Gastrocnemius medialis (tissue), 4 donors: Measurements from ENCODE around the gene SMG5. TPM values are rescaled to one million over a fixed set of nuclear protein-coding genes. Genes with fewer than 3 reads are reported as not detected.

Source experiments
- ATAC-seq, 2 donors: fragments of 150-250 bp; one replicate each; pipeline ENCODE4 v1.9.1; 2016
- DNase-seq, 2 donors: peaks; one replicate each; pipeline ENCODE4 v3.0.0-alpha.2; 2019
- H3K27ac ChIP-seq, 4 donors: fragments of 200-600 bp; sonication (generic); 1 replicate in 1 of 4; 2 replicates in 3 of 4; pipeline ENCODE4 v1.5.1; 2016 to 2018; ENCODE audit warnings: mild to moderate bottlenecking in 2 of 4, moderate library complexity in 1 of 4
- H3K27me3 ChIP-seq, 3 donors: fragments of 200-600 bp; sonication (generic) in 2 of 3; 1 replicate in 1 of 3; 2 replicates in 2 of 3; pipeline versions ENCODE4 v1.5.1 to v1.6.0; 2016 to 2019; ENCODE audit warnings: mild to moderate bottlenecking in 1 of 3, moderate library complexity in 1 of 3
- H3K36me3 ChIP-seq, 2 donors: fragments of 200-600 bp; sonication (generic) in 1 of 2; one replicate each; pipeline ENCODE4 v1.5.1; 2017 to 2018
- H3K4me1 ChIP-seq, 2 donors: fragments of 200-600 bp; sonication (generic) in 1 of 2; one replicate each; pipeline ENCODE4 v1.5.1; 2016 to 2017; ENCODE audit warnings: mild to moderate bottlenecking in 2 of 2
- H3K4me3 ChIP-seq, 4 donors: fragments of 200-600 bp; sonication (generic) in 3 of 4; 1 replicate in 1 of 4; 2 replicates in 3 of 4; pipeline ENCODE4 v1.5.1; 2016 to 2019; ENCODE audit warnings: mild to moderate bottlenecking in 2 of 4
- H3K9me3 ChIP-seq, 3 donors: fragments of 200-600 bp; sonication (generic) in 2 of 3; 1 replicate in 1 of 3; 2 replicates in 2 of 3; pipeline ENCODE4 v1.5.1; 2016 to 2019
- CTCF ChIP-seq, 5 experiments: fragments of 450-650 bp in 3 of 5; fragments of 200-600 bp in 2 of 5; sonication (generic) in 2 of 5; IDR thresholded peaks in 4 of 5; conservative IDR thresholded peaks in 1 of 5; 1 replicate in 4 of 5; 2 replicates in 1 of 5; pipeline ENCODE4 v1.5.1; 2016 to 2019; ENCODE audit warnings: antibody characterized with exemption in 5 of 5, mild to moderate bottlenecking in 3 of 5, moderate library complexity in 3 of 5
- POLR2A ChIP-seq, 2 donors: fragments of 450-650 bp; IDR thresholded peaks; one replicate each; pipeline ENCODE4 v1.6.1; 2017; ENCODE audit warnings: antibody characterized with exemption in 2 of 2, mild to moderate bottlenecking in 2 of 2, moderate library complexity in 2 of 2
- in situ Hi-C, 4 donors: fragments of 200-750 bp; cut with MboI; loops; one replicate each; pipeline versions ENCODE4 v1.15.0 to v1.8.0; 2017; ENCODE audit warnings: low sequenced_read_pairs in 4 of 4
- intact Hi-C: fragments of 100-400 bp; cut with DNase I; formaldehyde crosslinking; loops from one replicate; pipeline ENCODE4 v1.15.1; 2023; ENCODE audit warnings: low total_unique reads
- total RNA-seq, 4 donors: library from RNA; depleted of rRNA; stranded (reverse); fragments of >200 nt; gene quantifications; one replicate each; pipeline versions ENCODE4 v1.1.0 to v1.2.3, GENCODE V29; 2016

SMG5 gene
- total RNA-seq, 4 donors from 2014 or later, result 47.4 to 83.1 (median 62.7) TPM

- Histone ChIP-seq H3K27ac (peak overlapping the region; percentile 90 to 99 (median 94)), H3K4me1 (peaks cover 27 to 33% of the 10 kb centered on the region in 2 donors), H3K36me3 (peaks cover 0 to 27% of the 10 kb centered on the region in 2 donors), H3K4me3 (peak overlapping the region; percentile 72 to 97 (median 82)), H3K9me3 (no peaks in the 10 kb centered on the region), H3K27me3 (no peaks in the 10 kb centered on the region)
- intact Hi-C loops, result loop anchor here (1.0 to 5.0 kb wide), 3 partner anchors 57 to 226 kb away; partner anchors contain the start of genes CCT3 and TSACC
- DNase-seq (peak; percentile 76 to 90), ATAC-seq (peak; percentile 66 to 71)
- peak; percentile 82 to 83 for TF ChIP-seq POLR2A (IDR thresholded peaks at IDR 0.05)
- TF ChIP-seq CTCF (IDR thresholded peaks at IDR 0.05 in 4 of 5, conservative IDR thresholded peaks at IDR 0.05 in 1 of 5), result peak in 1 of 5 experiments; percentile 1
- in situ Hi-C loops, result no loop called here
These were observed 1.3 kb downstream of the SMG5 start for GRCh38 chr1:156281281-156281680.

GRCh38 chr1:156279837-156280236 is 2.8 kb downstream of the SMG5 start:
- Histone ChIP-seq H3K4me1 (peaks cover 27 to 33% of the 10 kb centered on the region in 2 donors), H3K9me3 (no peaks in the 10 kb centered on the region), H3K27ac (peak overlapping the region; percentile 90 to 99 (median 94)), H3K36me3 (peaks cover 0 to 42% of the 10 kb centered on the region in 2 donors), H3K4me3 (no peak overlapping the region), H3K27me3 (no peaks in the 10 kb centered on the region)
- in situ Hi-C loops, result no loop called here
- intact Hi-C loops, result loop anchor here (5.0 kb wide), 2 partner anchors 183 to 227 kb away; no protein-coding TSS in a partner anchor
- TF ChIP-seq POLR2A (IDR thresholded peaks at IDR 0.05) (no peak), CTCF (IDR thresholded peaks at IDR 0.05 in 4 of 5, conservative IDR thresholded peaks at IDR 0.05 in 1 of 5) (no peak)
- DNase-seq (no peak), ATAC-seq (no peak)

GRCh38 chr1:156276966-156277381 is 5.7 kb downstream of the SMG5 start:
- intact Hi-C loops (no loop called here), in situ Hi-C loops (no loop called here)
- peak in 1 of 2 donors; percentile 49 for DNase-seq
- Histone ChIP-seq H3K4me3 (no peak overlapping the region), H3K27ac (peak overlapping the region in 2 of 4 donors; percentile 17 to 40), H3K36me3 (peaks cover 12 to 70% of the 10 kb centered on the region in 2 donors), H3K27me3 (no peaks in the 10 kb centered on the region), H3K9me3 (no peaks in the 10 kb centered on the region), H3K4me1 (peaks cover 18 to 23% of the 10 kb centered on the region in 2 donors)
- ATAC-seq, result peak in 1 of 2 donors; percentile 40
- TF ChIP-seq POLR2A (IDR thresholded peaks at IDR 0.05), result no peak
- TF ChIP-seq CTCF (IDR thresholded peaks at IDR 0.05 in 4 of 5, conservative IDR thresholded peaks at IDR 0.05 in 1 of 5), result no peak

GRCh38 chr1:156276532-156276931 is 6.1 kb downstream of the SMG5 start:
- H3K27ac ChIP-seq, result peak overlapping the region in 1 of 4 donors; percentile 40
- peaks cover 12 to 75% of the 10 kb centered on the region in 2 donors for H3K36me3 ChIP-seq
- in situ Hi-C loops (no loop called here), intact Hi-C loops (no loop called here)
- no peak for TF ChIP-seq CTCF (IDR thresholded peaks at IDR 0.05 in 4 of 5, conservative IDR thresholded peaks at IDR 0.05 in 1 of 5)
- no peak for TF ChIP-seq POLR2A (IDR thresholded peaks at IDR 0.05)
- DNase-seq (no peak), ATAC-seq (no peak)
- H3K4me3 ChIP-seq, result no peak overlapping the region
- no peaks in the 10 kb centered on the region for H3K27me3 ChIP-seq
- no peaks in the 10 kb centered on the region for H3K9me3 ChIP-seq
- peaks cover 16 to 20% of the 10 kb centered on the region in 2 donors for H3K4me1 ChIP-seq

GRCh38 chr1:156270314-156270713 is 12.3 kb downstream of the SMG5 start:
- H3K36me3 ChIP-seq, result peaks cover 16 to 97% of the 10 kb centered on the region in 2 donors
- H3K4me3 ChIP-seq, result no peak overlapping the region
- ATAC-seq, result no peak
- no peak for TF ChIP-seq CTCF (IDR thresholded peaks at IDR 0.05 in 4 of 5, conservative IDR thresholded peaks at IDR 0.05 in 1 of 5)
- no peak for TF ChIP-seq POLR2A (IDR thresholded peaks at IDR 0.05)
- no peak overlapping the region for H3K27ac ChIP-seq
- no peak for DNase-seq
- no peaks in the 10 kb centered on the region for H3K9me3 ChIP-seq
- intact Hi-C loops (no loop called here), in situ Hi-C loops (no loop called here)
- no peaks in the 10 kb centered on the region for H3K27me3 ChIP-seq
- H3K4me1 ChIP-seq, result no peaks in the 10 kb centered on the region
